Stimulated activated CD8-positive, alpha-beta memory T cell treated with anti-CD3 and anti-CD28 coated beads, Interleukin-7, amount 100 ng/mL, for 4 hours (primary cell): ENCODE data around the gene LNX1.

Source experiments
- DNase-seq, 2 donors: peaks; one replicate each; pipeline ENCODE4 v3.0.0-alpha.2; 2020; ENCODE audit warnings: low read depth in 2 of 2

Gene LNX1

GRCh38 chr4:53535567-53535966, 55.7 kb downstream of the LNX1 start:
- no peak for DNase-seq

GRCh38 chr4:53534684-53535083, 56.6 kb downstream of the LNX1 start:
- DNase-seq, result no peak

- no peak for DNase-seq
Measured at GRCh38 chr4:53532521-53532920, 58.8 kb downstream of the LNX1 start.

- no peak for DNase-seq
Measured at GRCh38 chr4:53531585-53532224, 59.6 kb downstream of the LNX1 start.

- no peak for DNase-seq
Measured at GRCh38 chr4:53529025-53529424, 62.3 kb downstream of the LNX1 start.

- DNase-seq, result no peak
Measured at GRCh38 chr4:53527930-53528329, 63.4 kb downstream of the LNX1 start.

GRCh38 chr4:53527326-53527725, 64.0 kb downstream of the LNX1 start:
- DNase-seq, result no peak

- no peak for DNase-seq
Measured at GRCh38 chr4:53522334-53522733, 69.0 kb downstream of the LNX1 start.

GRCh38 chr4:53520116-53520515, 71.2 kb downstream of the LNX1 start:
- DNase-seq, result no peak

- no peak for DNase-seq
Measured at GRCh38 chr4:53518807-53519206, 72.5 kb downstream of the LNX1 start.

- DNase-seq, result no peak
Measured at GRCh38 chr4:53515076-53515475, 76.2 kb downstream of the LNX1 start.

- no peak for DNase-seq
Measured at GRCh38 chr4:53514509-53514908, 76.8 kb downstream of the LNX1 start.

- no peak for DNase-seq
Measured at GRCh38 chr4:53512608-53513007, 78.7 kb downstream of the LNX1 start.

- no peak for DNase-seq
Measured at GRCh38 chr4:53511014-53511413, 80.3 kb downstream of the LNX1 start.

GRCh38 chr4:53510321-53510720, 81.0 kb downstream of the LNX1 start:
- no peak for DNase-seq

- DNase-seq, result no peak
Measured at GRCh38 chr4:53508446-53508845, 82.8 kb downstream of the LNX1 start.

GRCh38 chr4:53507671-53508286, 83.5 kb downstream of the LNX1 start:
- DNase-seq, result no peak

GRCh38 chr4:53507058-53507457, 84.2 kb downstream of the LNX1 start:
- no peak for DNase-seq

GRCh38 chr4:53505947-53506346, 85.3 kb downstream of the LNX1 start:
- no peak for DNase-seq

GRCh38 chr4:53502094-53502493, 89.2 kb downstream of the LNX1 start:
- DNase-seq, result no peak

- DNase-seq, result no peak
Measured at GRCh38 chr4:53501561-53501960, 89.7 kb downstream of the LNX1 start.

- DNase-seq, result no peak
Measured at GRCh38 chr4:53500546-53500945, 90.7 kb downstream of the LNX1 start.

- DNase-seq, result no peak
Measured at GRCh38 chr4:53499791-53500190, 91.5 kb downstream of the LNX1 start.

- DNase-seq, result no peak
Measured at GRCh38 chr4:53498706-53499105, 92.6 kb downstream of the LNX1 start.
